HG02759 (cell line): ENCODE results near the gene EPB41L4A.
"Not testable (repeated sequence)": the region's sequence is repeated elsewhere in the genome, so short reads cannot be mapped to it uniquely, and the experiment has no call there.

ENCODE experiments used
- ATAC-seq: cut with Tn5 transposase; IDR thresholded peaks from one replicate; pipeline ENCODE4 v1.9.1; 2021; ENCODE audit warnings: mild to moderate bottlenecking, moderate library complexity; ENCODE audit not compliant: unreplicated experiment

EPB41L4A gene

GRCh38 chr5:112217843-112218579 lies 201.1 kb downstream of the EPB41L4A start:
- no peak for ATAC-seq

DNA sequence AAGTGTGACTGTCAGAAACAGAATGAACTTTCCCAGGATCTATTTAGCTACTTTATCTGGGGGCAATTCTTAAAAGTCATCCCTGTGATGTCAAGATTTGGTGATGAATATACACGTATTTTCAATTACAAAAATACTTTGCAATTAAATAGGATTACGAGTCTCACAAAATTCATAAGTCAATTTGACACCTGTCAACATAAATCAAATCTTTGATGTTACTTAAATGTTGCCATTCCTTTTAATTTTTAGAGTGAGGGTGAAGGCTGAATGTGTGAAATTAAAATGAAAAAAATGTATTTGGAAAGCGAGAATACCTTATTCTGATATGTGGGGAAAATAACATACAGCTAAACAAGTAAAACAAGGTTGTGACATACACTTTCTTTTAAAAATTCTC lies 202.9 kb downstream of the EPB41L4A start:
- no peak for ATAC-seq

DNA sequence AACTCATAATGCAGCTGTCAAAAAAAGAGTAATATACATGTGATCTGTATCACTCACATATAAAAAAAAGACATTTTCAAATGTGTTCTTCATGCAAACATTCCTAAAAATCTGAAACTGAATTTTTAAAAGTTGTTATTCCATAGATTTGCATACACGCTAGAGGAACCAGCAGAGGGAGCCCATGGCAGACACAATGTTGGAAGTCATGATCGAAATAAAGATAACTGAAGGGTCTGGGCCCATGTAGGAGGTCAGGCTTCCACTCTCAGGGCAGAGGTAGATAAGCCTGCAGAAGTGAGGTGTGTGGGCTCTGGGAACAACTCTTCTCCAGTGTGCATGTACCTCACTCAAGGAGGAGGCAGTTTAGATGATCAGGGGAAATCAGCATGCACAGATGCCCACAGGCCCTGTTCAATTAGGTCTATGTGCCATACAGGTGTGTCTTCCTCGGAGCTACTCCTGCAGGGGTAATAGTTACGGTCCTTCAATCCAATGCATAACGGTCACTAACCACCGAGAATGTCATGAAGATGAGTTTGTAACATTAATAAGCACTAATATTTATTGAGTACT lies 208.6 kb downstream of the EPB41L4A start:
- ATAC-seq: no peak

- no peak for ATAC-seq
These were observed 210.1 kb downstream of the EPB41L4A start for GRCh38 chr5:112208699-112209615.

DNA sequence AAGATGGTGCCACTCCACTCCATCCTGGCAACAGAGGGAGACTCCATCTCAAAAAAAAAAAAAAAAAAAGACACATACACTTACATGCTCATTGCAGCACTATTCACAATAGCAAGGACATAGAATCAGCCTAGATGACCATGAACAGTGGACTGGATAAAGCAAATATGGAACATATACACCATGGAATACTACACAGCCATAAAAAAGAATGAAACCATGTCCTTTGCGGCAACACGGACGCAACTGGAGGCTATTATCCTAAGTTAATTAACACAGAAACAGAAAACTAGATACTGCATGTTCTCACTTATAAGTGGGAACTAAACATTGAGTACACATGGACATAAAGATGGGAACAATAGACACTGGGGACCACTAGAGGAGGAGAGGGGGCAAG lies 210.9 kb downstream of the EPB41L4A start:
- ATAC-seq: not testable (repeated sequence)

GRCh38 chr5:112205846-112206245 lies 213.2 kb downstream of the EPB41L4A start:
- no peak for ATAC-seq

DNA sequence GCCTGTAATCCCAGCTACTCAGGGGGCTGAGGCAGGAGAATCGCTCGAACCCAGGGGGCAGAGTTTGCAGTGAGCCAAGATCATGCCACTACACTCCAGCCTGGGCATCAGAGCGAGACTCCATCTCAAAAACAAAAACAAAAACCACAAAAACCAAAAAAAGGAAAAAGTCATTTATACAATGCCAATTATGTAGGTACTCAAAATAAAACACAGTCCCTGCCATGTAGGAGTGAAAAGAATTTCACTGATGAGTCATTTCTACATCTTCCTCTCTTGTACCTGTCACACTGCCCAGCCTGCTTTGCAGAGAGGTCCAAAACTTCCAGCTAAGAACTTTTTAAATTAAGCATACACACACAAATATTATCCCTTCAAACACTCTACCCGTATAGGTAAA lies 215.8 kb downstream of the EPB41L4A start:
- peak; percentile 54 for ATAC-seq

DNA sequence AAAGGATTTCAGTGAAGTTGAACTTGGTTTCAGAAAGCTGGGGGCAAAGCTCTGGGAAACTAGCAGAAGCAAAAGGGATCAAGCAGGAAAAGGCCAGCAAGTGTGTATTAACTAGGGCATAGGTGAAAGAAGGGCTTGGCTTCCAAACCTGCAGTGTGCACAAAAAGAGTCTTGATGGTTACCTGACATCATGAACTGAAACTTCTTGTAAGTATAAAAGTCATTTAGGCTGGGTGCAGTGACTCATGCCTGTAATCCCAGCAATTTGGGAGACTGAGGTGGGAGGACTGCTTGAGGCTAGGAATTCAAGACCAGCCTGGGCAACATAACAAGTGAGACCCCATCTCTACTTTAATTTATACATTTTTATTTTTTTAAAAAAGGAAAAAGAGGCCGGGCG lies 216.4 kb downstream of the EPB41L4A start:
- no peak for ATAC-seq

DNA sequence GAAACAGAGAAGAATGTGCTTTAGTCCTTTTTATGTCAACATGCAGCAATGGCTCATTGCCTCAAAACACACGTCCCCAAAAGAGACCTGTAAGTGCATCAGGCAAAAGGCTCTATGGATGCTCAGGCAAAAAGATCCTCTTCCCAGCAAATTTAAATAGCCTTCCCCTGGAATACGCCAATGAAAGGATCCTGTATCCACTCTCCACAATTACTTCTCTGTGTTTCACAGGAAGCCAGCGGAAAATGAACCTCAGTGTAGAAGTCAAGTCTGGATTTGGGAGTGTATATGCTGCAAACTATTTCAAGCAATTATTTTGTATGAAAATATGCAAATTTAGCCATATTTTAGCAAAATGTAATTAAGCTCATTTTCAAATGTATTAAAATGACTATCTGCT lies 217.9 kb downstream of the EPB41L4A start:
- ATAC-seq: no peak

GRCh38 chr5:112200131-112200530 lies 218.9 kb downstream of the EPB41L4A start:
- no peak for ATAC-seq

- no peak for ATAC-seq
These were observed 222.5 kb downstream of the EPB41L4A start for GRCh38 chr5:112196584-112196983.

- no peak for ATAC-seq
These were observed 223.2 kb downstream of the EPB41L4A start for GRCh38 chr5:112195924-112196323.

DNA sequence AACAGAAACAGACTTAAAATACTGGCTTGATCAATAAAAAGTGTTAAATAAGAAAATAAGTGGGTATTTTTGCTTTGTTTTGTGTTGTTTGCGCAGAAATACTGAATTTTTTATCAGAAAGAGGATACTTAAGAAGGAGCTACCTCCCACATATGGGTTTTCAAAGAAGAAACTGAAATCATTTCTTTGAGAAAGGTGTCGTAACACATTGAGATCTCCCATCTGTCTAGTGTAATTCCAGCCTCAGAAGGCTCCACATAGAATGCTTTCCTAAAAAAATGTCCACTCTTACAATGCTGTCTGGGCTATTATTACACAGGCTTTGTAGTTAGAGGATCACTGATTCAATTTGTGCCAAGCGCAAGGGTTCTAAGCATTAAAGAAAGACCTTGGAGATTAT lies 226.2 kb downstream of the EPB41L4A start:
- ATAC-seq: no peak

- ATAC-seq: no peak
These were observed 227.0 kb downstream of the EPB41L4A start for GRCh38 chr5:112192072-112192471.

DNA sequence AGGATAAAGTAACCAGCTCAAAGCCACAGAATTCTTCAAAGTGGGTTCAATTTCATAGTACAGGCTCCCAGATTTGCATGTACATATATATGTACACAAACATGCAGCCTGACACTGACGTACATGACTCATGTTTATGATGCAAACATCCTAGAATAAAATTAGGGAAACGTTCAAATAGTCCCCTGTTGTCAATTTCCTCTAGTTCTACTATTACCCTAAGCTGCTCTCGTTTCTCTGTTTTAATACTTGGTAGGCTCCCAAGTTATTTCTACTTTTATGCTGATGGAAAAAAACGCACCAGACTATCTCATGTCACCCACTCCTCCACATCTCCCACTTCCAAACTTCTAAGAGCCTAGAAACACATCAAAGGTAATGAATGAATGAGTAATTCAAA lies 229.7 kb downstream of the EPB41L4A start:
- ATAC-seq: no peak

- ATAC-seq: no peak
These were observed 232.6 kb downstream of the EPB41L4A start for GRCh38 chr5:112186401-112186990.

GRCh38 chr5:112183874-112184273 lies 235.2 kb downstream of the EPB41L4A start:
- ATAC-seq: no peak

DNA sequence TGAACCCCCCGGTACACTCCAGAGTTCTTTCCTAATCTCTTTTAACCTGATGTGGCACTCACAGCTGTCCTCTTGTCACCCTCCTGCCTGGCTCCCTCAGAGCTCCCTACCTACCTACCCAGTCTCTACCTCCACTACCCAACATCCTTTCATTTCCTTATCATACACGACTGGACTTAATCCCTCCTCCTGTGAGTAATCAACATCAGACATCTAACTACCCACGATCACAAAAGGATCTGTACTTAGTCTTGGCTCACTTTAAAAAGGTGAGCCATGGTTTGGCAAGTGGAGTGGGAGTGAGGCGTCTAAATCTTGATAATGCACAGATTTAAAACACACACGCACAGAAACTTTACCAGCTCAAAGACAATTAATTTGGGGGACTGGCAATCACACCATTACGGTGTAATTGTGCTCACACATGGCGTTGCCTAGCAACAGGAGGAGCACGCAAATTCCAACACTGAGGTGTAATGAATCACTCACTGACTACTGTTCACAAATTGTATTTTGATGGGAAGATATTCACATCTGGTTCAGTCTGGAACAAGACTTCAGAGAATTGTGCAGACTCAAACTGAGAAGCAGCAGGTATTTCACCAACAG lies 235.9 kb downstream of the EPB41L4A start:
- ATAC-seq: no peak

DNA sequence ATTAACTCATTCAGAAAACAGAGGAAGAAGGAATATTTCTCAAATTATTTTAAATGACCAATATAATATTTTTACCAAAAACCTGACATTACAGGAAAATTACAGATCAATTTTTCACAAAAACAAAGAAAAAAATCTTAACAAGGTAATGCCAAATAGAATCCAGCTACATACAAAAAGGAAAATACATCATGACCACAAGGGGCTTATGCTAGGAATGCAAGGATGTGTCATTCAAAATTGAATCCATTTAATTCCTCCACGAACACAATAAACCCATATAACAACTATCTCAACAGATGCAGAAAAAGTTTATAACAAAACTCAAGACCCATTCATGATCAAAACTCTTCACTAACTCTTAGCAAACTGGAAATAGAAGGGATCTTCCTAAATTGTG lies 239.8 kb downstream of the EPB41L4A start:
- ATAC-seq: no peak

DNA sequence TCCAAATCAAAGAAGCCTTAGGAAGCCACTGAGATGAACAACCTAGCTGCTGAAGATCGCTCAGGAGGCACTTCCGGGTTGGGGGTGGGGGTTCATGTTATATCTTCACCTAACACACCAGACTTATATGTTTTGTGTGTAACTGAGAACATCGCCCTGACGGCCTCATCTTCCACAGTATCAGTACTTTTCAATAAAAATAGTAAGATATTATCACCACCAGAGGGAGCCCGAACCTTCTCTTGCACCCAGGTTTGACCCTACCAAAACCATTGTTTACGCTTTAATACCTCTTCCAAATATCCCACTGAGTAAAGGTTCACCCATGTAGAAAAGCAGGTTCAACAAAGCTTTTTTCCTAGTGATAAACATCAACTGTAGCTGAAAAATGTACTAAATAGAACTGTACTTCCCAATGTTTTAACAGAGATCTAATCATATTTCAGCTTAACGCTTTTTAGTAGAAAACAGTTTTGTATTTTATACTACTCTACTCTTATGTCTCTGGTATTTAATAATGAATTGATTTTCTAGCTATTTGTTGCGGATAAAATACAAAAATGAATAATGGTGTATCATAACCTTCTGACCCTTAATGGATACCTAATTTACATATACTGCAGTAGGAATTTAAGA lies 244.0 kb downstream of the EPB41L4A start:
- ATAC-seq: peak; percentile 81
